NOMO-1 (cell line): ENCODE results near the gene RBFOX1.

Experiments
- DNase-seq, 2 experiments: peaks; one replicate each; lab custom pipeline; 2025; ENCODE audit not compliant: unreplicated experiment in 2 of 2; lab: John Stamatoyannopoulos, UW

The RBFOX1 gene

DNA sequence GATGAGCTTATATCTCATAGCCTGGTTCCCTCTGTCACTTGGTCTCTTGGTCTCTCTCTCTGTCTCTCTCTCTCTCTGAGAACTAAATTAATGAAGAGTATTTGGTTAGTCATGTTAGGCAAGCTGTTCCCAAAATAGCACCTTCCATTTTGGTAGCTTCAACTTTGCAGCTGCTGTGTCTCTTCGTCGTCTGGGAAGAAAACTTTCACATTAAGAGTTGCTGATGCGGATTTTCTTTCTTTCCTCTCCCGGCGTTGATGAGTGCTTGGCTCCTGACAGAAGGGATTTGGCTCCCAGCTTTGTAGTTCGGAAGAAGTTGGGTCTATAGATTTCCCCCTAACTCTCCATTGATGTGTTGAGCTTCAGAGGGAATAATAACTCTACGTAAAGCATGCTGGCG, at the start of gene RBFOX1:
RBFOX1 (plus strand) TSS at position 235 of the 400 bp plus-strand sequence.
- no peak for DNase-seq

- no peak for DNase-seq
Measured at GRCh38 chr16:7284780-7285179, 47.9 kb upstream of the RBFOX1 start.

- no peak for DNase-seq
Measured at GRCh38 chr16:7285520-7285919, 47.1 kb upstream of the RBFOX1 start.

GRCh38 chr16:7289299-7289698, 43.3 kb upstream of the RBFOX1 start:
- no peak for DNase-seq

GRCh38 chr16:7290682-7291081, 42.0 kb upstream of the RBFOX1 start:
- no peak for DNase-seq

DNA sequence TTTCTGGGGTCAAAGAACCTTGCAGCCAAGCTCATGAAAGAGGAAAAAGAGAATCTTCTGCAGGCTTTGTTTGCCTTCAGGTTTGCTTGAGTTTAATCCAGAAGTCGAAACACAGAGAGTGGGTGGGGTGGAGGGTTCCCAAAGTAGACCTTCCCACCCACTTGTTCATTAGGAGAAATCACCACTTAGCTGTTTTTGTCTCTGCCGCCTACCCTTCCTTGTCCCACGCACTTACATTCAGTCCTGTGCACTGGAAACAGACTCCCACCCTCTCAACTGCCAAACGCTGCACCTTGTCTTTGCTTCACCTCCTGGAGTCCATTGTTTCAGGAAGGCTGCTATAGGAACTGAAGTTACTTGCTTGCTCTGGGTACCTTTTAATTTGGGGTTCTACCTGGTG, 38.6 kb upstream of the RBFOX1 start:
- DNase-seq: no peak

DNA sequence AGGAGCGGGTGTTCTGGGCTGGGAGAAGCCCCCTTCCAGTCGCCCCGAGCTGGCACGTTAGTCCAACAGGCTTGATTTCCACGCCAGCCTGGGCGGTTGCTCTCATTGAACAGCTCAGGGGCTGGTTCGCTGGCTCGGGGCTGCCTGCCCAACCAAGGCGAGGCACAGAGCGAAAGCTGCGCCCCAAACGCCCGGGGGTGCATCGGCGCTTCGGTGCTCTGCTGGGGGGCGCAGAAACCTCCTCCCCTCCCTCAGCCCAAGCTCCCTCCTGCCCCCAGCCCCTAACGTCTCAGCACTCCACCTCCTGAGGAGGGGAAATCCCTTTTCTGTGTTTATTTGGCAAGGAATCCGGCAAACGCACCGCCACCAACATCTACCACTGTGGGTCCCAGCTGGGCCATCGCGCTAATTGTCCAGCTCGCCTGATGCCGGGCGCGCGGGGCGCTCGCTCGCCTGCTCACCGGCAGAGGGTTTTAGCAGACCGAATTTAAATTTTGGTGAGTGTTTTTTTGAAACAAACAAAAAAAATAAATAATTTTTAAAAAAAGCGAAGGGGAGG, 29.5 kb upstream of the RBFOX1 start:
- DNase-seq: no peak

- no peak for DNase-seq
Measured at GRCh38 chr16:7303660-7304200, 28.9 kb upstream of the RBFOX1 start.

DNA sequence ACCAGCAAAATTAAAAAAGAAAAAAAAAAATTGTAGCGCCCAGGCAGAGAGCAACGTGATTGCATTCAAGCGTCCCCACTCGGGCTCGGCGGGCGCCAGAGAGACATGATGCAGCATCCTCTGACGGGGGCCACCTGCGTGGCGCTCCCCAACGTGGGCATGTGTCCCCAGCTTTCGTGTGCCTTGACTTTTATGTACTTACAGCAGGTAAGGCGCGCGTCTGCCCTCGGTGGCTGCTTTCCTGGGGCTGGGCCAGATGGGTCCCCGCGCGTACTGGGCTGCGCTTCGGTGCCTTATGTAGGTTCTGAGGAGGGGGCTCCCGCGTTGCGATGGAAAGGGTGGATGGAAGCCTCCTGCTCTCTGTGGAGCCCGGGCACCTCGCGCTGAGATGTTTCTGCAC, 28.4 kb upstream of the RBFOX1 start:
- DNase-seq: no peak

DNA sequence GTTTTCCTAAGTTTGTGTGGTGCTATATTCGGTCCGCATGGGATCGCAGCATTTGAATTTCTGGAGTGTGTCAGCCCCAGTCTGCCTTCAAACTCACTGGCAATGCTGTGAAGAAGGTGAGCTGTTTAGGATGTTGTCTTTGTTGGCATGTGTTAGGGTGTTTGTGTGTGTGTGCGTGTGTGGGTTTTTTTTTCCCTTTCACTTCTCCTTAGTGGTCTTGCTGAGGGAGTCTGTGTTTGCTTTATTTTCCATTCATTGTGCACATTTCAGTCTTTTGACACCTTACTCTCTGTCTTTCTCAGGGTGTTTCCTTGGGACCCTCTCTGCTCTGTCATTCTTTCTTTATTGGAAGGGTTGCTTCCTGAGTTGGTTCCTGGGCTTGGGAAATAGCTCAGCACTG, 27.7 kb upstream of the RBFOX1 start:
- DNase-seq: no peak

- DNase-seq: no peak
Measured at GRCh38 chr16:7313170-7313569, 19.5 kb upstream of the RBFOX1 start.

- no peak for DNase-seq
Measured at GRCh38 chr16:7314163-7314562, 18.5 kb upstream of the RBFOX1 start.

DNA sequence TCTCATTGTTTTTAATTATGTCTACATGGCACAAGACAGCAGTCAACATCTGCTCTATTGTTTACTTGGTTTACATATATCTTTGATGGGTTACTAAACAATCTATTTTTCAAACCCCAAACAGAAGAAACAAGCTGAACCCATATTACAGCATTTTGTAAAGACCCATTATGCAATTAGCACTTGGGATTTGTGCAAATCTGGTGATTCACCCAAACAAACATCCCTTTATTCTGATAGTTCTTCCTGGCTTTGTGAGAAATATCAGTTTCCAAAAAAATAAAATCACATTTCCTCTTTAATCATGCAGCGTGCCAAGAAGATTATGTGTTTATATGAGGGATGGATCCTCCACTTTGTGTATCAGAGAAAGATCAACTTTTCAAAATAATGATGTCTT, 16.8 kb upstream of the RBFOX1 start:
- no peak for DNase-seq

GRCh38 chr16:7316281-7316888, 16.3 kb upstream of the RBFOX1 start:
- no peak for DNase-seq

- no peak for DNase-seq
Measured at GRCh38 chr16:7317982-7318381, 14.7 kb upstream of the RBFOX1 start.

- no peak for DNase-seq
Measured at GRCh38 chr16:7318686-7319085, 14.0 kb upstream of the RBFOX1 start.

DNA sequence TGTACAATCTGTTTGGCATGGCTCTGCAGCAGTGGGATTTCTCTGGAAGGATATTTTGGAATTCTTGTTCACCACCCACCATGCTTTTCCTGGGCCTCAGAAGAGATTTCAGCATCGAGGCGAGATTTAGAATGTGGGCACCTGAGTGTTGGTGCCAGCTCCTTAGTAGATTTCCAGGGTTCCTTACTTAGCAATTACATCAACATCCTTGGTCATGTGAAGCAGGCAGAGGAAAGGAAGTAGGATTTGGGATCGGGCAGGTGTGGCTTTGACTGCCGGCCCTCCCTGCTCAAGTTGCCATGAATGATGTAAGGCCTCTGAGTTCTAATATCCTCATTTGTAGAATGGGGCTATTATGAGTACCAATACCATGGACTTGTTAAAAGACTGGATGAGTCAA, 13.1 kb upstream of the RBFOX1 start:
- DNase-seq: no peak

GRCh38 chr16:7321661-7322060, 11.0 kb upstream of the RBFOX1 start:
- DNase-seq: no peak

- no peak for DNase-seq
Measured at GRCh38 chr16:7324321-7324720, 8.3 kb upstream of the RBFOX1 start.

DNA sequence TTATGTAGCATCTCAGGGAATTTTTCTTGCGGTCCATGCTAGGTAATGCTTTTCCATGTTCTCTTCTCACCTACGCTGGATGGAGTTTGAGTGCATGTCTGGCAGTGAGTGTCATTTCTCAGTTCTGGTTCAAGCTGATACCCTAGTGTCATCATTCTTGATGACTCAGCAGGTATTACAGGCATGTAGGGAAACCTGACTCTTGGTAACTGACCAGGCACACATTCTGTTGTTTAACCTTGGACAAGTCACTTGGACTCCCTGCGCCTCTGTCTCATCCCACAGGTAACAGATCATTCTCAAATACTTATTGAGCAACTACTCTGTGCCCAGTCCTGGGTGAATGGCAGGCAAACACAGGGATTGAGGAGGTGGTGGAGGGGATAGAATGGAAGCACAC, 6.8 kb upstream of the RBFOX1 start:
- no peak for DNase-seq

GRCh38 chr16:7330709-7331108, 1.9 kb upstream of the RBFOX1 start:
- no peak for DNase-seq

DNA sequence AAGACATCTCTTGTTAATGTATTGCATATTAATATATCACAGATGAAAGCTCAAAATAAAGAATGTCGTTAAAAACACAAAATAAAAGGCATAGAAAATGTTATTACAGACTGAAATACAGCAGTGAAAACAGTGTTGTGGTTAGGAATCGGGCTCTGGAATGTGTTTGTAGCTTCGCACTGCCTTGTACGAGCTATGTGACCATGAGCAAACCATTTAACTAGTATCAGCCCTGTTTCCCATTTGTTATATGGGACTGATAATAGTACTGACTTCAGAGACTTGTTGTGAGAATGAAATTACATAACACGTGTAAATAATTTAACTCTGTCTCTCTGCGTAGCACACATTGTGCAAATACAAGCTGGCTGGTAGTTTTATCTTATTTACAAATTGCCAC, 648 bp upstream of the RBFOX1 start:
- no peak for DNase-seq
